Peyer's patch (tissue), 4 donors: ENCODE data around the gene GRIN2C.

Experiments
- POLR2A ChIP-seq, 2 donors: fragments of 450-650 bp; IDR thresholded peaks; one replicate each; pipeline ENCODE4 v1.5.1; 2017; ENCODE audit warnings: antibody characterized with exemption in 2 of 2, mild to moderate bottlenecking in 2 of 2, moderate library complexity in 2 of 2
- TF ChIP-seq, protein P1 (sequence below), 6 experiments: fragments of 450-650 bp in 4 of 6; fragments of 200-600 bp in 2 of 6; sonication (generic) in 1 of 6; IDR thresholded peaks; one replicate each; pipeline ENCODE4 v1.5.1; 2017 to 2019; ENCODE audit warnings: antibody characterized with exemption in 6 of 6, mild to moderate bottlenecking in 3 of 6, moderate library complexity in 1 of 6

DNA sequence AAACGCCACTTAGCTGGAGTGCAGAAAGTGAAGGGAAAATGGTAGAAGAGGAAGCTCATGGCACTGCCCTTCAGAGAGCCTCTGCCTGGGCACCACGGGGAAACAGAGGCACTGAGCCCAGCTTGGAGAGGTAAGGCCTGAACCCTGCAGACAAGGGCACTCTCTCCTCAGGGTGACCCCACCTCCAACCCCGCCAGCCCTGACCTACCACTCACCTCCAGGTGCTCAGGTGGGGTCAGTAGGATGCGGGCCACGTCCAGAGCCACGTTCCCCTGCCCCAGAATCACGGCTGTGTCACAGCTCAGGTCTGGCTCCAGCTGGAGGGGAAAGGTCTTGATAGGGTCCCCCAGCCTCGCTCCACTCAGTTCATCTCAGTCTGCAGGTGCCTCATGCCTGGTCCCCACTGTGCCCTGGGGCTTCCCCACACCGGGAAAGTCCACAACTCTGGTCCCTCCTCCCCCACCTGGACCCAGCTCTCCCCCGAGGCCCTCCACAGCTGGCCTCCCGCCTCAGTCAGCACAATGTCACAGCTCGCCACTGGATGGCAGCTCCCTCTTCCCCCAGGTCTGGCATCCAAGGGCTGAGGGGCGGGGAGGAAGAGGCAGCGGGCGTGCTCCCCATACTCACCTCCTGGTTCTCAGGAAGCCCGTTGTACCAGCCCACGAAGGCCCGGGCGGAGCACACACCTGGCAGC lies 6.0 kb upstream of the GRIN2C start:
- TF ChIP-seq, protein P1, sequence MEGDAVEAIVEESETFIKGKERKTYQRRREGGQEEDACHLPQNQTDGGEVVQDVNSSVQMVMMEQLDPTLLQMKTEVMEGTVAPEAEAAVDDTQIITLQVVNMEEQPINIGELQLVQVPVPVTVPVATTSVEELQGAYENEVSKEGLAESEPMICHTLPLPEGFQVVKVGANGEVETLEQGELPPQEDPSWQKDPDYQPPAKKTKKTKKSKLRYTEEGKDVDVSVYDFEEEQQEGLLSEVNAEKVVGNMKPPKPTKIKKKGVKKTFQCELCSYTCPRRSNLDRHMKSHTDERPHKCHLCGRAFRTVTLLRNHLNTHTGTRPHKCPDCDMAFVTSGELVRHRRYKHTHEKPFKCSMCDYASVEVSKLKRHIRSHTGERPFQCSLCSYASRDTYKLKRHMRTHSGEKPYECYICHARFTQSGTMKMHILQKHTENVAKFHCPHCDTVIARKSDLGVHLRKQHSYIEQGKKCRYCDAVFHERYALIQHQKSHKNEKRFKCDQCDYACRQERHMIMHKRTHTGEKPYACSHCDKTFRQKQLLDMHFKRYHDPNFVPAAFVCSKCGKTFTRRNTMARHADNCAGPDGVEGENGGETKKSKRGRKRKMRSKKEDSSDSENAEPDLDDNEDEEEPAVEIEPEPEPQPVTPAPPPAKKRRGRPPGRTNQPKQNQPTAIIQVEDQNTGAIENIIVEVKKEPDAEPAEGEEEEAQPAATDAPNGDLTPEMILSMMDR (IDR thresholded peaks at IDR 0.05), result no peak
- no peak for TF ChIP-seq POLR2A (IDR thresholded peaks at IDR 0.05)
